Testis (tissue), 3 donors: Measurements from ENCODE around the gene EHMT1. TPM values are rescaled to one million over a fixed set of nuclear protein-coding genes. Genes with fewer than 3 reads are reported as not detected.
A peak's percentile ranks its signal among the peaks of the same experiment; 100 is the strongest.

Source experiments
- DNase-seq: peaks from one replicate; pipeline ENCODE4 v3.0.0-alpha.2; 2019
- H3K27ac ChIP-seq, 2 donors: fragments of 200-600 bp; sonication (generic); one replicate each; pipeline ENCODE4 v1.5.1; 2019
- H3K27me3 ChIP-seq: fragments of 200-600 bp; sonication (generic); one replicate; pipeline ENCODE4 v1.5.1; 2019
- H3K36me3 ChIP-seq: fragments of 200-600 bp; sonication (generic); one replicate; pipeline ENCODE4 v1.5.1; 2017; ENCODE audit warnings: low read depth; ENCODE audit errors: missing control alignments
- H3K4me1 ChIP-seq: fragments of 200-600 bp; sonication (generic); one replicate; pipeline ENCODE4 v1.5.1; 2019
- H3K4me3 ChIP-seq, 2 donors: fragments of 200-600 bp; sonication (generic); one replicate each; pipeline ENCODE4 v1.5.1; 2017 to 2019
- H3K9me3 ChIP-seq: fragments of 200-600 bp; sonication (generic); one replicate; pipeline ENCODE4 v1.5.1; 2017
- CTCF ChIP-seq, 3 experiments: fragments of 450-650 bp in 2 of 3; fragments of 200-600 bp in 1 of 3; sonication (generic) in 1 of 3; IDR thresholded peaks; one replicate each; pipeline ENCODE4 v1.5.1; 2016 to 2019; ENCODE audit warnings: antibody characterized with exemption in 3 of 3, mild to moderate bottlenecking in 2 of 3, moderate library complexity in 1 of 3
- POLR2A ChIP-seq: fragments of 450-650 bp; IDR thresholded peaks from one replicate; pipeline ENCODE4 v1.6.1; 2017; ENCODE audit warnings: antibody characterized with exemption, mild to moderate bottlenecking, moderate library complexity
- WGBS, 2 donors: methylation state at CpG; one replicate each; pipeline ENCODE4 v1.1.5; 2018; 5-methylcytosine and 5-hydroxymethylcytosine counted together
- intact Hi-C: fragments of 100-400 bp; cut with DNase I; formaldehyde crosslinking; loops from one replicate; pipeline ENCODE4 v1.15.1; 2023; ENCODE audit warnings: low total_unique reads
- polyA plus RNA-seq: library from polyadenylated mRNA; stranded (reverse); fragments of 350-450 nt; fragmentation: Illumina TruSeq; extraction: RNeasy Lipid Tissue Mini Kit (QIAGEN cat#74804); gene quantifications from one replicate; pipeline ENCODE4 v1.2.3, GENCODE V29; 2014; ENCODE audit warnings: low read depth, low replicate concordance; ENCODE audit not compliant: insufficient read depth
- total RNA-seq, 2 donors: library from RNA; depleted of rRNA; stranded (reverse); fragments of >200 nt; gene quantifications; one replicate each; pipeline ENCODE4 v1.2.3, GENCODE V29; 2016

The EHMT1 gene
- total and polyA plus RNA-seq, 3 donors from 2014 or later = 116 to 207 (median 193) TPM

- TF ChIP-seq POLR2A = no peak
- H3K9me3 ChIP-seq = no peaks in the 10 kb centered on the region
- intact Hi-C loops = no loop called here
- peak overlapping the region in 1 of 2 donors; percentile 3 for H3K27ac ChIP-seq
- no peak for DNase-seq
- peak overlapping the region; percentile 67 to 69 for H3K4me3 ChIP-seq
- 8 to 32% methylated on average over 3 to 49 of the region's 49 CpGs for WGBS, 2 donors
- no peaks in the 10 kb centered on the region for H3K27me3 ChIP-seq
- no peaks in the 10 kb centered on the region for H3K36me3 ChIP-seq
- peaks cover 22% of the 10 kb centered on the region for H3K4me1 ChIP-seq
These were observed 14.3 kb upstream of the EHMT1 start for GRCh38 chr9:137604345-137605086.

GRCh38 chr9:137605121-137606004 lies 13.4 kb upstream of the EHMT1 start, which contains the start of gene ARRDC1:
Gene ARRDC1, plus strand, starts transcription at chr9:137605686. Its CDS starts 32 bp downstream, at chr9:137605718.
- Histone ChIP-seq H3K36me3 (no peaks in the 10 kb centered on the region), H3K27ac (peak within 1 kb of the TSS; percentile 3 to 72), H3K27me3 (no peaks in the 10 kb centered on the region), H3K4me1 (peaks cover 22% of the 10 kb centered on the region), H3K9me3 (no peaks in the 10 kb centered on the region), H3K4me3 (peak within 1 kb of the TSS; percentile 67 to 69)
- intact Hi-C loops = no loop called here
- TF ChIP-seq CTCF (IDR thresholded peaks at IDR 0.05) (no peak), POLR2A (no peak)
- WGBS, 2 donors = 1 to 2% methylated on average over 9 to 27 of the region's 111 CpGs
- peak; percentile 93 for DNase-seq

- TF ChIP-seq CTCF (IDR thresholded peaks at IDR 0.05) = no peak
- TF ChIP-seq POLR2A = no peak
- Histone ChIP-seq H3K4me3 (peak overlapping the region; percentile 63 to 67), H3K4me1 (peaks cover 22% of the 10 kb centered on the region), H3K9me3 (no peaks in the 10 kb centered on the region), H3K27me3 (no peaks in the 10 kb centered on the region), H3K27ac (peak overlapping the region in 1 of 2 donors; percentile 72), H3K36me3 (no peaks in the 10 kb centered on the region)
- intact Hi-C loops = no loop called here
- WGBS, 2 donors = 6% methylated on average over 32 of the region's 57 CpGs; no CpG with 5 or more reads in 1 of the 2 donors
- no peak for DNase-seq
These were observed 12.7 kb upstream of the EHMT1 start for GRCh38 chr9:137606005-137606621.

GRCh38 chr9:137606734-137607138 lies 12.1 kb upstream of the EHMT1 start:
- Histone ChIP-seq H3K27me3 (no peaks in the 10 kb centered on the region), H3K4me1 (peaks cover 24% of the 10 kb centered on the region), H3K4me3 (peak overlapping the region in 1 of 2 donors; percentile 63), H3K9me3 (no peaks in the 10 kb centered on the region), H3K36me3 (no peaks in the 10 kb centered on the region), H3K27ac (no peak overlapping the region)
- no peak for TF ChIP-seq CTCF (IDR thresholded peaks at IDR 0.05)
- TF ChIP-seq POLR2A = no peak
- intact Hi-C loops = no loop called here
- no peak for DNase-seq
- 23 to 32% methylated on average over 11 to 13 of the region's 13 CpGs for WGBS, 2 donors
